Choroid plexus epithelial cell (primary cell): ENCODE measurements around the gene C4orf33.
A peak's percentile ranks its signal among the peaks of the same experiment; 100 is the strongest.

Experiments used
- DNase-seq: peaks from one replicate; pipeline ENCODE4 v3.0.0-alpha.2; 2010; ENCODE audit warnings: low read depth
- H3K4me3 ChIP-seq: 2 replicates; pipeline ENCODE4 v1.5.1; 2011; ENCODE audit warnings: low read depth, mild to moderate bottlenecking, control low read depth, low read length, moderate library complexity
- TF ChIP-seq, protein P1 (sequence below): conservative IDR thresholded peaks from 2 replicates; pipeline ENCODE4 v1.5.1; 2011; ENCODE audit warnings: low read depth, mild to moderate bottlenecking, control low read depth, inconsistent platforms, low read length, moderate library complexity

Gene C4orf33

DNA sequence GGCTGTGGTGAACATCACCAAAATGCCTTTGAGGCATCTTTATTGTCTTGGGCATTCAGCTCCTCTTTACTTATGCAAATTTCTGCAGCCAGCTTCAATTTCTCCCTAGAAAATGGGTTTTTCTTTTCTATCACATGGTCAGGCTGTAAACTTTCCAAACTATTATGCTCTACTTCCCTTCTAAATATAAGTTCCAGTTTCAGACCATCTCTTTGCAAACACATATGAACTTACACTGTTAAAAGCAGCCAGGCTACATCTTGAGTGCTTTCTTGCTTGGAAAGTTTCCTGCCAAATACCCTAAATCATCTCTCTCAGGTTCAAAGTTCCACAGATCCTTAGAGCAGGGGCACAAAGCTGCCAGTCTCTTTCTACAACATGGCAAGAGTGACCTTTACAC is 15.8 kb upstream of the C4orf33 start:
- no peak overlapping the region for H3K4me3 ChIP-seq

DNA sequence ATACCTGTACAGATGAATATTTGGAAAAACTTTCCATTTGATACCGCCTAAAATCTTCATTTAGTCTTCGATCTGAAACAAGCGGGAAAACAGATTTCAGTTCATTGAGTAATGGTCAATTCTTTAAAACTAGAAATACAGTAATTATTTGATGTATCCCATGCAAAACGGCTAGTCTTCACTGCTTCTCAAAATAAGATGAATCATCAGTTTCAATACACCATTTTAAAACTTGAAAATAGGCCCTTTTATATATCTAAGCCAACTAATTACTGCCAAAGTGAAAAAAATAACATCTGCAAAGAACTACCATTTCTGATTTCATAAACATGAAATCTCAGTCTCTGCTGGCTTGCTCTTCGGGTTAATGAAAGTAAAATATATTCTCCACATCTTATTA is 13.7 kb upstream of the C4orf33 start:
- TF ChIP-seq, protein P1, sequence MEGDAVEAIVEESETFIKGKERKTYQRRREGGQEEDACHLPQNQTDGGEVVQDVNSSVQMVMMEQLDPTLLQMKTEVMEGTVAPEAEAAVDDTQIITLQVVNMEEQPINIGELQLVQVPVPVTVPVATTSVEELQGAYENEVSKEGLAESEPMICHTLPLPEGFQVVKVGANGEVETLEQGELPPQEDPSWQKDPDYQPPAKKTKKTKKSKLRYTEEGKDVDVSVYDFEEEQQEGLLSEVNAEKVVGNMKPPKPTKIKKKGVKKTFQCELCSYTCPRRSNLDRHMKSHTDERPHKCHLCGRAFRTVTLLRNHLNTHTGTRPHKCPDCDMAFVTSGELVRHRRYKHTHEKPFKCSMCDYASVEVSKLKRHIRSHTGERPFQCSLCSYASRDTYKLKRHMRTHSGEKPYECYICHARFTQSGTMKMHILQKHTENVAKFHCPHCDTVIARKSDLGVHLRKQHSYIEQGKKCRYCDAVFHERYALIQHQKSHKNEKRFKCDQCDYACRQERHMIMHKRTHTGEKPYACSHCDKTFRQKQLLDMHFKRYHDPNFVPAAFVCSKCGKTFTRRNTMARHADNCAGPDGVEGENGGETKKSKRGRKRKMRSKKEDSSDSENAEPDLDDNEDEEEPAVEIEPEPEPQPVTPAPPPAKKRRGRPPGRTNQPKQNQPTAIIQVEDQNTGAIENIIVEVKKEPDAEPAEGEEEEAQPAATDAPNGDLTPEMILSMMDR = no peak
- DNase-seq = no peak
- H3K4me3 ChIP-seq = no peak overlapping the region

More for the DNA sequence above, 15.8 kb upstream of the C4orf33 start:
- no peak for DNase-seq
- TF ChIP-seq, protein P1 = no peak

GRCh38 chr4:129085472-129085871 is 10.5 kb upstream of the C4orf33 start:
- DNase-seq = no peak
- no peak overlapping the region for H3K4me3 ChIP-seq
- TF ChIP-seq, protein P1 = no peak

GRCh38 chr4:129087516-129087915 is 8.4 kb upstream of the C4orf33 start:
- no peak for DNase-seq
- TF ChIP-seq, protein P1 = no peak
- H3K4me3 ChIP-seq = no peak overlapping the region

GRCh38 chr4:129092631-129093190 is 3.2 kb upstream of the C4orf33 start:
- H3K4me3 ChIP-seq = peak overlapping the region; percentile 88
- TF ChIP-seq, protein P1 = no peak
- peak; percentile 36 for DNase-seq

DNA sequence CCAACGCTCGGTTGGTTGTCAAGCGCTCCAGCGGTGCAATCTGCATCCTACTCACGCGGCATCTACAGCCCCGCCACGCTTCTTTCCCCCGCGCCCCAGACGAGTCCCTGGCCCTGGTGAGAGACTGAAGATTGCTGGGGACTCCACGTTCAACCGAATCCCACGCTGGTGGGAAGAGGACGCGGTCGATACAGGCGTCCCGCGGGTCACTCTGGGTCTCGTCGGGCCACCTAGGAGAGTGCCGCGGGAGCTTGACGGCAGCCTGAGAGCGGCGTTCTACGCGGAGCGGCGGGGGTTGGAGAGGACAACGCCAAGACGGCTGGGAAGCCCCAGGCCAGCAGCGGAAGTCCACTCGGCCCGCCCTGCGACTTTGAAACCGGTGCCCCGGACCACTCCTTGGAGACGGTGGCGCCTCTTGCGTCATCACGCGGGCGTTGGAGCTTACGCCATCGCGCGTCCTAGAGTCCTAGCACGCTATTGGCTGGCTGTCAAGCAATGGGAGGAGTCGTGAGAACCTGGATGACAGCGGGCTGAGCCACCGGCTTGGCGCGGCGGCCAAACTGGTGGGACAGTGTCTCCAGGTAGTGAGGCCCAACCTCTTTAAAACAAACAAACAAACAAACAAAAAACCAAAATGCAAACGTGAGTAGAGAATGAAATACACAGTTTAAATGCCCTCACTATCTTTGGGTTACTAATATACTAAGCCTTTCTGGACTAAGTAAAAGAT is 2.6 kb upstream of the C4orf33 start, which contains the start of gene SCLT1:
TSS of gene SCLT1 (minus strand) at position 349 of the 730 bp plus-strand sequence. CDS start 436 bp downstream, outside the sequence.
- peak; percentile 99 for DNase-seq
- TF ChIP-seq, protein P1 = no peak
- H3K4me3 ChIP-seq = peak within 1 kb of the TSS; percentile 88

GRCh38 chr4:129094347-129094746 is 1.6 kb upstream of the C4orf33 start:
- DNase-seq = no peak
- no peak overlapping the region for H3K4me3 ChIP-seq
- TF ChIP-seq, protein P1 = no peak
